ENCODE measurements around the gene GPR15LG.

GPR15LG gene

DNA sequence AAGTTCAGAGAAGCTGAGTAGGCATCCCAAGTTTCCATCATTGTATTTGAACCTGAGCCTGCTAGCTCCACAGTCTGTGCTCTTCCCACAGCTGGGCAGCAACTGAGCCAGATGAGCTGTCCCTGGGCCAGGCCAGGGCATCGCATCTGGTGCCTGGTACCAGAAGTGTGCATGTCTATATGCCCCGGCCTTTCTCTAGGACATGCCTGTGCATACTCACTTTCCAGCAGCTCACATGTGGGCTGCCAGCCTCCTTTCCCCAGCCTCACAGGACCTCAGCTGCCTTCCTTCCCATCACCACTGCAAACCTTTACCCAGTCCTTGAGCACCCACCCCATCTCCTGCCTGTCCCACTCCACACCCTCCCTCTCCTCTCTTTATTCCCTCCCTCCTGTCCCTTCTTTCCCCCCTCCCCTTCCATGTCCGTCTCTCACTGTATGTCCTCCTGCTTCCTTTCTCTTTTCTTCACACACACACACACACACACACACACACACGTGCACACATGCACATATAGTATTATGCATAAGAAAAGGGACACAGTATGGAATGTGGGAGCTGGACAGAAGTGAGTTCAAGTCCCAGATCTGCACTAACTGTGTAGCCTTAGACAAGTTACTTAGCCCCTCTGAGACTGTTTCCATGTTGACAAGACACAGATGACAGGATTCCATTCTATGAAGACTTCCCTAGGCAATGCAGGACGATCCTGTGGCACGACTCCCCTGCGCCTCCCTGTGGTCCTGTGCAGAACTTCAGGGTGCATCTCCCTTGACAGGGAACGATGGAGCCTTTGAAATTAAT, 31.6 kb downstream of the GPR15LG start:
- Histone ChIP-seq H3K36me3 (ENCODE audit: insufficient read depth, low read length) (no peaks in the 10 kb centered on the region), H3K4me2 (ENCODE audit: low read length) (no peak overlapping the region), H3K27me3 (ENCODE audit: control insufficient read depth, insufficient read depth, low read length) (peaks cover 23% of the 10 kb centered on the region), H3K9ac (ENCODE audit: low read depth, low read length) (no peak overlapping the region), H3K9me3 (replicated peaks; ENCODE audit: low read length) (no peaks in the 10 kb centered on the region), H3K4me3 (ENCODE audit: low read length) (no peak overlapping the region), H3K4me1 (ENCODE audit: control insufficient read depth, insufficient read depth, low read length) (no peaks in the 10 kb centered on the region)

GRCh38 chr10:84205853-84206525, 32.4 kb downstream of the GPR15LG start:
- Histone ChIP-seq H3K36me3 (ENCODE audit: insufficient read depth, low read length) (no peaks in the 10 kb centered on the region), H3K4me1 (ENCODE audit: control insufficient read depth, insufficient read depth, low read length) (no peaks in the 10 kb centered on the region), H3K9me3 (replicated peaks; ENCODE audit: low read length) (no peaks in the 10 kb centered on the region), H3K4me2 (ENCODE audit: low read length) (no peak overlapping the region), H3K4me3 (ENCODE audit: low read length) (no peak overlapping the region), H3K27me3 (ENCODE audit: control insufficient read depth, insufficient read depth, low read length) (peaks cover 18% of the 10 kb centered on the region), H3K9ac (ENCODE audit: low read depth, low read length) (no peak overlapping the region)

DNA sequence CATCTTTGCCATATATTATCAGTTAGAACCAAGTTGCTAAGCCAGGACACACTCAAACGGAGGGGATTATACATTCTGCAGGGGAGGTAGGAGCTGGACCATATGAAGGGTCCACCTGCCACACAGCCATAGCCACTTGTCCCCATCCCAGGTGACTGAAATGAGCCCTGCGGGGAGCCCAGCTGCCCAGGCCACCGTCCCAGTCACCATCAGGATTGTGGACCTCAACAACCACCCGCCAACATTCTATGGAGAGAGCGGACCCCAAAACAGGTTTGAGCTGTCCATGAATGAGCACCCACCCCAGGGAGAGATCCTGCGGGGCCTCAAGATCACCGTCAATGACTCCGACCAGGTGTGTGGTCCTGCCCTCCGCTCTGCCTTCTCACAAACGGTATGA, 34.4 kb downstream of the GPR15LG start:
- Histone ChIP-seq H3K4me3 (ENCODE audit: low read length) (no peak overlapping the region), H3K4me2 (ENCODE audit: low read length) (no peak overlapping the region), H3K4me1 (ENCODE audit: control insufficient read depth, insufficient read depth, low read length) (no peaks in the 10 kb centered on the region), H3K9me3 (replicated peaks; ENCODE audit: low read length) (no peaks in the 10 kb centered on the region), H3K9ac (ENCODE audit: low read depth, low read length) (no peak overlapping the region), H3K36me3 (ENCODE audit: insufficient read depth, low read length) (no peaks in the 10 kb centered on the region), H3K27me3 (ENCODE audit: control insufficient read depth, insufficient read depth, low read length) (peaks cover 12% of the 10 kb centered on the region)

- Histone ChIP-seq H3K4me1 (ENCODE audit: control insufficient read depth, insufficient read depth, low read length) (no peaks in the 10 kb centered on the region), H3K9me3 (replicated peaks; ENCODE audit: low read length) (no peaks in the 10 kb centered on the region), H3K27me3 (ENCODE audit: control insufficient read depth, insufficient read depth, low read length) (peaks cover 12% of the 10 kb centered on the region), H3K36me3 (ENCODE audit: insufficient read depth, low read length) (no peaks in the 10 kb centered on the region), H3K9ac (ENCODE audit: low read depth, low read length) (no peak overlapping the region), H3K4me3 (ENCODE audit: low read length) (no peak overlapping the region), H3K4me2 (ENCODE audit: low read length) (no peak overlapping the region)
Observed at GRCh38 chr10:84211566-84211965, 38.0 kb downstream of the GPR15LG start.

DNA sequence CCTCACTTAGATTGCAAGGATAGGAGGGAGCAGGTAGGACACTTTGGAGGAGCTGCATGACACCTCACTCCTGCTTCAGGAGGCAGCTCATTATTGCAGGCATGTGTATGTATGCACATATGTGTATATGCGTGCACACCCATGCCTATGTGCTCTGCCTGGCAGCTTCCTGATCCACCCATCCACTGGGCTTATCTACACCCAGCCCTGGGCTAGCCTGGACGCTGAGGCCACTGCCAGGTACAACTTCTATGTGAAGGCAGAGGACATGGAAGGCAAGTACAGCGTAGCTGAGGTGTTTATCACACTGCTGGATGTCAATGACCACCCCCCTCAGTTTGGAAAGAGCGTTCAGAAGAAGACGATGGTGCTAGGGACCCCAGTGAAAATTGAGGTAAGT, 38.4 kb downstream of the GPR15LG start:
- Histone ChIP-seq H3K4me1 (ENCODE audit: control insufficient read depth, insufficient read depth, low read length) (no peaks in the 10 kb centered on the region), H3K27me3 (ENCODE audit: control insufficient read depth, insufficient read depth, low read length) (peaks cover 10% of the 10 kb centered on the region), H3K9ac (ENCODE audit: low read depth, low read length) (no peak overlapping the region), H3K36me3 (ENCODE audit: insufficient read depth, low read length) (no peaks in the 10 kb centered on the region), H3K4me2 (ENCODE audit: low read length) (no peak overlapping the region), H3K4me3 (ENCODE audit: low read length) (no peak overlapping the region), H3K9me3 (replicated peaks; ENCODE audit: low read length) (no peaks in the 10 kb centered on the region)

DNA sequence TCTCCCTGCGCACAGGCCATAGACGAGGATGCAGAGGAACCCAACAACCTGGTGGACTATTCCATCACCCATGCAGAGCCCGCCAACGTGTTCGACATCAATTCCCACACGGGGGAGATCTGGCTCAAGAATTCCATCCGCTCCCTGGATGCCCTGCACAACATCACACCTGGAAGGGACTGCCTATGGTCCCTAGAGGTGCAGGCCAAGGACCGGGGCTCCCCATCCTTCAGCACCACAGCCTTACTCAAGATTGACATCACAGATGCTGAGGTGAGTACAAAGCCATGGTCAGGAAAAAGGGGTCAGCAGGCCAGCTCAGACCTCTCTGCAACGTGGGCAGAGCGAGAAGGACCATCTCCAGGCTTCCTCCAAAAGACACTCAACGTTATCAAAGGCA, 39.5 kb downstream of the GPR15LG start:
- Histone ChIP-seq H3K9ac (ENCODE audit: low read depth, low read length) (no peak overlapping the region), H3K27me3 (ENCODE audit: control insufficient read depth, insufficient read depth, low read length) (no peaks in the 10 kb centered on the region), H3K4me1 (ENCODE audit: control insufficient read depth, insufficient read depth, low read length) (no peaks in the 10 kb centered on the region), H3K4me2 (ENCODE audit: low read length) (no peak overlapping the region), H3K36me3 (ENCODE audit: insufficient read depth, low read length) (no peaks in the 10 kb centered on the region), H3K4me3 (ENCODE audit: low read length) (no peak overlapping the region), H3K9me3 (replicated peaks; ENCODE audit: low read length) (no peaks in the 10 kb centered on the region)

DNA sequence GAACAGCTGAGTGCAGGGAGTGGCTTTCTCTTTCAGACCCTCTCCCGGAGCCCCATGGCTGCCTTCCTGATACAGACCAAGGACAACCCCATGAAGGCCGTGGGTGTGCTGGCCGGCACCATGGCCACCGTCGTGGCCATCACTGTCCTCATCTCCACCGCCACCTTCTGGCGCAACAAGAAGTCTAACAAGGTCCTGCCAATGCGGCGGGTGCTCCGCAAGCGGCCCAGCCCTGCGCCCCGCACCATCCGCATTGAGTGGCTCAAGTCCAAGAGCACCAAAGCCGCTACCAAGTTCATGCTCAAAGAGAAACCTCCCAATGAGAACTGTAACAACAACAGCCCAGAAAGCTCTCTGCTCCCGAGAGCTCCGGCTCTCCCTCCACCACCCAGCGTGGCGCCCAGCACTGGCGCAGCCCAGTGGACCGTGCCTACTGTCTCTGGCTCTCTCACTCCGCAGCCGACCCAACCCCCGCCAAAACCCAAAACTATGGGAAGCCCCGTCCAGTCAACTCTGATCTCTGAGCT, 40.5 kb downstream of the GPR15LG start:
- H3K36me3 ChIP-seq (ENCODE audit: insufficient read depth, low read length), result no peaks in the 10 kb centered on the region
- no peak overlapping the region for H3K4me2 ChIP-seq (ENCODE audit: low read length)
- H3K27me3 ChIP-seq (ENCODE audit: control insufficient read depth, insufficient read depth, low read length), result no peaks in the 10 kb centered on the region
- no peaks in the 10 kb centered on the region for H3K9me3 ChIP-seq (replicated peaks; ENCODE audit: low read length)
- H3K9ac ChIP-seq (ENCODE audit: low read depth, low read length), result no peak overlapping the region
- H3K4me3 ChIP-seq (ENCODE audit: low read length), result no peak overlapping the region
- no peaks in the 10 kb centered on the region for H3K4me1 ChIP-seq (ENCODE audit: control insufficient read depth, insufficient read depth, low read length)

GRCh38 chr10:84214612-84215235, 41.1 kb downstream of the GPR15LG start:
- no peaks in the 10 kb centered on the region for H3K27me3 ChIP-seq (ENCODE audit: control insufficient read depth, insufficient read depth, low read length)

GRCh38 chr10:84216834-84217233, 43.2 kb downstream of the GPR15LG start:
- H3K4me3 ChIP-seq (ENCODE audit: low read length), result no peak overlapping the region
- no peaks in the 10 kb centered on the region for H3K36me3 ChIP-seq (ENCODE audit: insufficient read depth, low read length)
- H3K4me2 ChIP-seq (ENCODE audit: low read length), result no peak overlapping the region
- no peaks in the 10 kb centered on the region for H3K4me1 ChIP-seq (ENCODE audit: control insufficient read depth, insufficient read depth, low read length)
- H3K9ac ChIP-seq (ENCODE audit: low read depth, low read length), result no peak overlapping the region
- H3K9me3 ChIP-seq (replicated peaks; ENCODE audit: low read length), result no peaks in the 10 kb centered on the region
- H3K27me3 ChIP-seq (ENCODE audit: control insufficient read depth, insufficient read depth, low read length), result no peaks in the 10 kb centered on the region

More at GRCh38 chr10:84214612-84215235, 41.1 kb downstream of the GPR15LG start:
- Histone ChIP-seq H3K36me3 (ENCODE audit: insufficient read depth, low read length) (no peaks in the 10 kb centered on the region), H3K4me2 (ENCODE audit: low read length) (no peak overlapping the region), H3K4me1 (ENCODE audit: control insufficient read depth, insufficient read depth, low read length) (no peaks in the 10 kb centered on the region), H3K9me3 (replicated peaks; ENCODE audit: low read length) (no peaks in the 10 kb centered on the region), H3K9ac (ENCODE audit: low read depth, low read length) (no peak overlapping the region), H3K4me3 (ENCODE audit: low read length) (no peak overlapping the region)

DNA sequence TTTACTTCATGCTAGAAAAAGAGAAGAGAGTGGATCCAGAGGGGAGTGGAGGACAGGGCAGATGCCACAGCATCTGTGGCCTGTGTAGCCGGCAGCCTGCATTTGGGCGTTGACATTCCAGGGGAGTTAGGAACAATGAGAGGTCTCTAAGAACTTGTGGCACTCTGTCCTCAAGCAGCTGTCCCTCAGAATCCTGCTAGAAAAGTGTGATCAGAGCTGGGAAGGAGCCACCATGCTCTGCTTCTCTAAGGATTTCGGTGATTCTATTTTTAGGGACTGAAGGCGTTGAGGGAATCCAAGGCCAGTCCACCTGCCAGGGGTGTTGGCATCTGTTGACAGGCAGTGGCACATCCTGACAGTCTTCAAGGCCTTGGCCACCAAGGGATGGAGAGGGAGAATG, 44.1 kb downstream of the GPR15LG start:
- no peaks in the 10 kb centered on the region for H3K9me3 ChIP-seq (replicated peaks; ENCODE audit: low read length)

DNA sequence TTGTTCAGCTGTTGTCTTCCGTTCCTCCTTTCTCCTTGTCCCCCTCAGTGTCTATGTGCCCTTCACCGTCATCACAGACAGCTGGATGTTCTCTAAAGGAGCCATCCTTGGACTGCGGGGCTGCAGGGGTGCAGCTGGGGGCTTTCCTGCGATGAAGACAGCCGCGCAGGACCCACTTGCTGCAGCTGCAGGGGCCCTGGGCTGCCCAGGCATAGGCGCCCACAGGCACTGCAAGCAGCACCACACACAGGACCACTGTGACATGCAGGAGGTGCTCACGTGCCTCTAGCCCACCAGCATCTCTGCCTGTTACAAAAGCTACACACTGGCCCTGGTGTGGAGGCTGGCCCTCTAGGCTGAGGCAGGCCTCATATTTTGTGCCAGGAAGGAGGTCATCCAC, 48.3 kb downstream of the GPR15LG start:
- H3K4me2 ChIP-seq (ENCODE audit: low read length), result no peak overlapping the region
- no peak overlapping the region for H3K4me3 ChIP-seq (ENCODE audit: low read length)
- no peaks in the 10 kb centered on the region for H3K4me1 ChIP-seq (ENCODE audit: control insufficient read depth, insufficient read depth, low read length)
- no peaks in the 10 kb centered on the region for H3K36me3 ChIP-seq (ENCODE audit: insufficient read depth, low read length)
- H3K9ac ChIP-seq (ENCODE audit: low read depth, low read length), result no peak overlapping the region
- no peaks in the 10 kb centered on the region for H3K9me3 ChIP-seq (replicated peaks; ENCODE audit: low read length)
- H3K27me3 ChIP-seq (ENCODE audit: control insufficient read depth, insufficient read depth, low read length), result no peaks in the 10 kb centered on the region

More for the DNA sequence above, 44.1 kb downstream of the GPR15LG start:
- no peak overlapping the region for H3K4me2 ChIP-seq (ENCODE audit: low read length)
- H3K36me3 ChIP-seq (ENCODE audit: insufficient read depth, low read length), result no peaks in the 10 kb centered on the region
- no peaks in the 10 kb centered on the region for H3K27me3 ChIP-seq (ENCODE audit: control insufficient read depth, insufficient read depth, low read length)
- H3K4me1 ChIP-seq (ENCODE audit: control insufficient read depth, insufficient read depth, low read length), result no peaks in the 10 kb centered on the region
- no peak overlapping the region for H3K9ac ChIP-seq (ENCODE audit: low read depth, low read length)
- no peak overlapping the region for H3K4me3 ChIP-seq (ENCODE audit: low read length)

Data from skeletal muscle satellite cell (primary cell).